ENCODE measurements around the gene SOHLH1.

DNA sequence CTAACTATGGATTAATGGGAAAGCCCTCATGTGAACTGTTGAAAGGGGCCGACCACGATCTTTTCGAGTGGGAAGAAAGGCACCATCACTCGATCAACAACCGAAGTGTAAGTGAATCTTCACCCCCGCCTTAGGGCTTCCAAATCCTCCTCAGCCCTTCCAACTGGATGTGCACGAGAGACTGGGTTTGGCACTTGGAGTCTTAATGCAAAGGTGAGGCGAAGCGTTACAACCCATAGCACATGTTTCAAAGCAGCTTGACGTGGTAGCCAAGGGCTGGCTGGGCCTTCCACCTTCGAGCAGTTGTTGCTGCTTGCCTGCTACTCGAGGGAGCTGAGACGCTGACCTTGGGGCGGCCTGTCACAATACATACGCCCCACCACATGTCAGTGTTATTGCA is 41.9 kb downstream of the SOHLH1 start:
- TF ChIP-seq, protein P1, sequence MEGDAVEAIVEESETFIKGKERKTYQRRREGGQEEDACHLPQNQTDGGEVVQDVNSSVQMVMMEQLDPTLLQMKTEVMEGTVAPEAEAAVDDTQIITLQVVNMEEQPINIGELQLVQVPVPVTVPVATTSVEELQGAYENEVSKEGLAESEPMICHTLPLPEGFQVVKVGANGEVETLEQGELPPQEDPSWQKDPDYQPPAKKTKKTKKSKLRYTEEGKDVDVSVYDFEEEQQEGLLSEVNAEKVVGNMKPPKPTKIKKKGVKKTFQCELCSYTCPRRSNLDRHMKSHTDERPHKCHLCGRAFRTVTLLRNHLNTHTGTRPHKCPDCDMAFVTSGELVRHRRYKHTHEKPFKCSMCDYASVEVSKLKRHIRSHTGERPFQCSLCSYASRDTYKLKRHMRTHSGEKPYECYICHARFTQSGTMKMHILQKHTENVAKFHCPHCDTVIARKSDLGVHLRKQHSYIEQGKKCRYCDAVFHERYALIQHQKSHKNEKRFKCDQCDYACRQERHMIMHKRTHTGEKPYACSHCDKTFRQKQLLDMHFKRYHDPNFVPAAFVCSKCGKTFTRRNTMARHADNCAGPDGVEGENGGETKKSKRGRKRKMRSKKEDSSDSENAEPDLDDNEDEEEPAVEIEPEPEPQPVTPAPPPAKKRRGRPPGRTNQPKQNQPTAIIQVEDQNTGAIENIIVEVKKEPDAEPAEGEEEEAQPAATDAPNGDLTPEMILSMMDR (IDR thresholded peaks at IDR 0.05 in 2 of 3, conservative IDR thresholded peaks at IDR 0.05 in 1 of 3; ENCODE audit: control insufficient read depth in 2 of 3, extremely low read depth in 1 of 3, insufficient read depth in 1 of 3, low read depth in 3 of 3, low read length in 3 of 3) = no peak
- TF ChIP-seq SIN3A (IDR thresholded peaks at IDR 0.05; ENCODE audit: low read depth, low read length) = no peak
- no peak for TF ChIP-seq ZNF274 (IDR thresholded peaks at IDR 0.05; ENCODE audit: insufficient read depth, insufficient read length)
- TF ChIP-seq EZH2 (IDR thresholded peaks at IDR 0.05; ENCODE audit: borderline replicate concordance, control insufficient read depth, low read depth, low read length) = no peak
- no peak for TF ChIP-seq POLR2A (IDR thresholded peaks at IDR 0.05; ENCODE audit: low read depth, low read length)
- TF ChIP-seq POLR2AphosphoS5 (IDR thresholded peaks at IDR 0.05; ENCODE audit: low read length) = no peak
- no peak for TF ChIP-seq TCF12 (IDR thresholded peaks at IDR 0.05; ENCODE audit: low read depth, low read length)
- TF ChIP-seq CHD2 (IDR thresholded peaks at IDR 0.05; ENCODE audit: borderline replicate concordance, low read depth, low read length) = no peak
- TF ChIP-seq RFX5 (IDR thresholded peaks at IDR 0.05; ENCODE audit: low read depth, low read length) = no peak
- TF ChIP-seq, protein P2, sequence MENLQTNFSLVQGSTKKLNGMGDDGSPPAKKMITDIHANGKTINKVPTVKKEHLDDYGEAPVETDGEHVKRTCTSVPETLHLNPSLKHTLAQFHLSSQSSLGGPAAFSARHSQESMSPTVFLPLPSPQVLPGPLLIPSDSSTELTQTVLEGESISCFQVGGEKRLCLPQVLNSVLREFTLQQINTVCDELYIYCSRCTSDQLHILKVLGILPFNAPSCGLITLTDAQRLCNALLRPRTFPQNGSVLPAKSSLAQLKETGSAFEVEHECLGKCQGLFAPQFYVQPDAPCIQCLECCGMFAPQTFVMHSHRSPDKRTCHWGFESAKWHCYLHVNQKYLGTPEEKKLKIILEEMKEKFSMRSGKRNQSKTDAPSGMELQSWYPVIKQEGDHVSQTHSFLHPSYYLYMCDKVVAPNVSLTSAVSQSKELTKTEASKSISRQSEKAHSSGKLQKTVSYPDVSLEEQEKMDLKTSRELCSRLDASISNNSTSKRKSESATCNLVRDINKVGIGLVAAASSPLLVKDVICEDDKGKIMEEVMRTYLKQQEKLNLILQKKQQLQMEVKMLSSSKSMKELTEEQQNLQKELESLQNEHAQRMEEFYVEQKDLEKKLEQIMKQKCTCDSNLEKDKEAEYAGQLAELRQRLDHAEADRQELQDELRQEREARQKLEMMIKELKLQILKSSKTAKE (IDR thresholded peaks at IDR 0.05; ENCODE audit: low read depth, poor library complexity, severe bottlenecking) = no peak
- no peak for TF ChIP-seq EGR1 (IDR thresholded peaks at IDR 0.05; ENCODE audit: borderline replicate concordance in 1 of 2, low read depth in 2 of 2, low read length in 2 of 2)
- TF ChIP-seq NFIC (IDR thresholded peaks at IDR 0.05; ENCODE audit: low read depth, low read length) = no peak

Measured in GM12878 (cell line).